Endothelial cell (in vitro differentiated cells): ENCODE results near the gene TRDMT1. TPM values are rescaled to one million over a fixed set of nuclear protein-coding genes. Genes with fewer than 3 reads are reported as not detected.

Experiments
- DNase-seq: peaks from one replicate; pipeline ENCODE4 v3.0.0; 2021; ENCODE audit warnings: low spot score
- H3K27ac Mint-ChIP-seq: one replicate; pipeline ENCODE4 v1.8.0; 2021; ENCODE audit warnings: mixed read lengths, inconsistent platforms; ENCODE audit not compliant: unreplicated experiment
- H3K27me3 Mint-ChIP-seq: one replicate; pipeline ENCODE4 v1.8.0; 2021; ENCODE audit warnings: mild to moderate bottlenecking, moderate library complexity, mixed read lengths, inconsistent platforms; ENCODE audit not compliant: unreplicated experiment
- H3K36me3 Mint-ChIP-seq: one replicate; pipeline ENCODE4 v1.8.0; 2021; ENCODE audit warnings: mild to moderate bottlenecking, low read depth, mixed read lengths, inconsistent platforms; ENCODE audit not compliant: unreplicated experiment
- H3K4me1 Mint-ChIP-seq: one replicate; pipeline ENCODE4 v1.8.0; 2021; ENCODE audit warnings: mild to moderate bottlenecking, mixed read lengths, inconsistent platforms; ENCODE audit not compliant: unreplicated experiment
- H3K4me3 Mint-ChIP-seq: one replicate; pipeline ENCODE4 v1.8.0; 2021; ENCODE audit warnings: mild to moderate bottlenecking, mixed read lengths, inconsistent platforms; ENCODE audit not compliant: unreplicated experiment
- H3K9me3 Mint-ChIP-seq: one replicate; pipeline ENCODE4 v1.8.0; 2021; ENCODE audit warnings: mixed read lengths, inconsistent platforms; ENCODE audit not compliant: unreplicated experiment
- CTCF ChIP-seq: fragments of 200-600 bp; sonication (generic); IDR thresholded peaks from one replicate; pipeline ENCODE4 v1.5.0; 2021; ENCODE audit warnings: antibody characterized with exemption; ENCODE audit not compliant: unreplicated experiment
- total RNA-seq: library from RNA; stranded (reverse); fragmentation: NEBNext Ultra II Directional; extraction: Animal tissue kit (Norgen Biotek cat#: 25700); gene quantifications from one replicate; pipeline ENCODE4 v1.2.1, GENCODE V29; 2021; ENCODE audit not compliant: unreplicated experiment

Gene TRDMT1
- total RNA-seq, 1 donor from 2014 or later, result 17.7 TPM

- Mint-ChIP-seq H3K27ac (peak within 1 kb of the TSS; percentile 99), H3K9me3 (no peaks in the 10 kb centered on the region), H3K27me3 (peaks cover 32% of the 10 kb centered on the region), H3K4me1 (peaks cover 30% of the 10 kb centered on the region), H3K36me3 (peaks cover 38% of the 10 kb centered on the region), H3K4me3 (peak within 1 kb of the TSS; percentile 99)
- peak; percentile 83 for DNase-seq
- TF ChIP-seq CTCF, result no peak
Measured at GRCh38 chr10:17228091-17229015, 26.9 kb upstream of the TRDMT1 start, which contains the start of gene VIM. Gene VIM, plus strand, starts transcription at chr10:17228241. Its CDS starts 1,182 bp downstream, at chr10:17229423.

- H3K27ac Mint-ChIP-seq, result peak overlapping the region; percentile 99
- no peak for DNase-seq
- H3K4me1 Mint-ChIP-seq, result peaks cover 29% of the 10 kb centered on the region
- H3K36me3 Mint-ChIP-seq, result peaks cover 35% of the 10 kb centered on the region
- H3K27me3 Mint-ChIP-seq, result peaks cover 32% of the 10 kb centered on the region
- TF ChIP-seq CTCF, result peak; percentile 91
- H3K4me3 Mint-ChIP-seq, result peak overlapping the region; percentile 99
- H3K9me3 Mint-ChIP-seq, result no peaks in the 10 kb centered on the region
Measured at GRCh38 chr10:17227367-17228090, 26.1 kb upstream of the TRDMT1 start.

GRCh38 chr10:17226891-17227303, 25.4 kb upstream of the TRDMT1 start:
- H3K9me3 Mint-ChIP-seq, result no peaks in the 10 kb centered on the region
- no peak for DNase-seq
- peaks cover 32% of the 10 kb centered on the region for H3K27me3 Mint-ChIP-seq
- peaks cover 28% of the 10 kb centered on the region for H3K4me1 Mint-ChIP-seq
- H3K36me3 Mint-ChIP-seq, result peaks cover 29% of the 10 kb centered on the region
- H3K27ac Mint-ChIP-seq, result peak overlapping the region; percentile 38
- peak overlapping the region; percentile 37 for H3K4me3 Mint-ChIP-seq
- TF ChIP-seq CTCF, result no peak

DNA sequence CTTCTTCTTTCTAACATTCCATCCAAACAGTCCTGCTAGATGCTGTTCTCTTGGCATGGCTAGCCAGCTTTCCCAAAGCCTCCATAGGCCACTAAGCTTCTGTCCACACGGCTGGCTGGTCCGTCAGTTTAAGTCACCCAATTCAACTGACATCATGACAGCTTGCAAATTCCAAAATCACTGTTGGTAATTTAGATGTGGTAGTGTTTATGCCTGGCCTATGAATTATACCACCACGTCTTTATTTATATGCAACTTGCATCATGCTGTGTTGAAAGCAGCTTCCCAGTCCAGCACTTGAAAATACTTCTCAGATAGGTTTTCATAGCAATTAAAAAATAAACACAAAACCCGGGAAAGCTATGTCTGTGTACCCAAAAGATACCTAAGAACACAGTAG, 24.3 kb upstream of the TRDMT1 start:
- Mint-ChIP-seq H3K9me3 (no peaks in the 10 kb centered on the region), H3K4me1 (peaks cover 28% of the 10 kb centered on the region), H3K27me3 (peaks cover 30% of the 10 kb centered on the region), H3K27ac (no peak overlapping the region), H3K4me3 (no peak overlapping the region), H3K36me3 (peaks cover 18% of the 10 kb centered on the region)
- TF ChIP-seq CTCF, result no peak
- no peak for DNase-seq
